Nephron (organoid): ENCODE measurements around the gene BCL2L2.

Experiments used
- H3K27ac Mint-ChIP-seq, 3 experiments: 2 replicates each; pipeline ENCODE4 v1.8.0; 2020; ENCODE audit warnings: mixed read lengths in 3 of 3, mild to moderate bottlenecking in 2 of 3, moderate library complexity in 1 of 3
- H3K27me3 Mint-ChIP-seq: 2 replicates; pipeline ENCODE4 v1.8.0; 2021; ENCODE audit warnings: low read depth, mild to moderate bottlenecking, moderate library complexity, mixed read lengths
- H3K36me3 Mint-ChIP-seq: 2 replicates; pipeline ENCODE4 v1.8.0; 2020; ENCODE audit warnings: low read depth, mixed read lengths
- H3K4me1 Mint-ChIP-seq: 2 replicates; pipeline ENCODE4 v1.8.0; 2020; ENCODE audit warnings: mixed read lengths
- H3K4me3 Mint-ChIP-seq, 3 experiments: 2 replicates each; pipeline ENCODE4 v1.8.0; 2020; ENCODE audit warnings: mild to moderate bottlenecking in 3 of 3, mixed read lengths in 3 of 3, moderate library complexity in 2 of 3
- H3K9me3 Mint-ChIP-seq: 2 replicates; pipeline ENCODE4 v1.8.0; 2020; ENCODE audit warnings: mixed read lengths
- CTCF ChIP-seq, 3 experiments: fragments of 200-600 bp; sonication (generic); IDR thresholded peaks; one replicate each; pipeline ENCODE4 v1.5.0; 2021; ENCODE audit warnings: antibody characterized with exemption in 3 of 3; ENCODE audit not compliant: unreplicated experiment in 3 of 3

BCL2L2 gene

GRCh38 chr14:23316300-23316699, 9.7 kb downstream of the BCL2L2 start:
- Mint-ChIP-seq H3K27me3 (no peaks in the 10 kb centered on the region), H3K4me3 (no peak overlapping the region), H3K27ac (no peak overlapping the region), H3K36me3 (peaks cover 26% of the 10 kb centered on the region), H3K4me1 (peaks cover 10% of the 10 kb centered on the region), H3K9me3 (no peaks in the 10 kb centered on the region)
- TF ChIP-seq CTCF (IDR thresholded peaks at IDR 0.05; ENCODE audit: unreplicated experiment in 3 of 3), result no peak

- peak overlapping the region; percentile 89 to 99 (median 96) for H3K4me3 Mint-ChIP-seq
- H3K4me1 Mint-ChIP-seq, result peaks cover 30% of the 10 kb centered on the region
- H3K36me3 Mint-ChIP-seq, result peaks cover 42% of the 10 kb centered on the region
- no peaks in the 10 kb centered on the region for H3K9me3 Mint-ChIP-seq
- TF ChIP-seq CTCF (IDR thresholded peaks at IDR 0.05; ENCODE audit: unreplicated experiment in 3 of 3), result no peak
- H3K27ac Mint-ChIP-seq, result peak overlapping the region; percentile 97 to 100 (median 97)
- H3K27me3 Mint-ChIP-seq, result no peaks in the 10 kb centered on the region
Measured at GRCh38 chr14:23319746-23320583, 13.3 kb downstream of the BCL2L2 start.

- H3K4me3 Mint-ChIP-seq, result peak within 1 kb of the TSS; percentile 96 to 99 (median 96)
- H3K27ac Mint-ChIP-seq, result peak within 1 kb of the TSS; percentile 97 to 100 (median 97)
- no peak for TF ChIP-seq CTCF (IDR thresholded peaks at IDR 0.05; ENCODE audit: unreplicated experiment in 3 of 3)
- H3K27me3 Mint-ChIP-seq, result no peaks in the 10 kb centered on the region
- no peaks in the 10 kb centered on the region for H3K9me3 Mint-ChIP-seq
- H3K4me1 Mint-ChIP-seq, result peaks cover 32% of the 10 kb centered on the region
- H3K36me3 Mint-ChIP-seq, result peaks cover 48% of the 10 kb centered on the region
Measured at GRCh38 chr14:23320584-23321571, 14.2 kb downstream of the BCL2L2 start, which contains the start of gene PABPN1. Gene PABPN1 (plus strand): TSS chr14:23321457. CDS start chr14:23321470, 13 bp downstream.

GRCh38 chr14:23321572-23322547, 15.2 kb downstream of the BCL2L2 start:
- Mint-ChIP-seq H3K27ac (peak overlapping the region; percentile 97 to 100 (median 97)), H3K4me3 (peak overlapping the region; percentile 93 to 96 (median 95)), H3K9me3 (no peaks in the 10 kb centered on the region), H3K4me1 (peaks cover 32% of the 10 kb centered on the region), H3K36me3 (peaks cover 52% of the 10 kb centered on the region), H3K27me3 (no peaks in the 10 kb centered on the region)
- no peak for TF ChIP-seq CTCF (IDR thresholded peaks at IDR 0.05; ENCODE audit: unreplicated experiment in 3 of 3)
